C4-2B (cell line): ENCODE data around the gene ACADSB.

Experiments used
- CTCF ChIP-seq: fragments of 450-650 bp; conservative IDR thresholded peaks from 2 replicates; pipeline ENCODE4 v1.5.1; 2017; ENCODE audit warnings: mild to moderate bottlenecking
- ZFX ChIP-seq: fragments of 450-650 bp; IDR thresholded peaks from 2 replicates; pipeline ENCODE4 v1.6.1; 2017

- no peak for TF ChIP-seq CTCF
- TF ChIP-seq ZFX = no peak
Measured at GRCh38 chr10:123086281-123086680, 77.5 kb downstream of the ACADSB start.
